ENCODE data around the gene ADH5.

GRCh38 chr4:99077177-99077576 lies 11.4 kb downstream of the ADH5 start:
- TF ChIP-seq CTCF (conservative IDR thresholded peaks at IDR 0.05), result no peak
- TF ChIP-seq ZFX (IDR thresholded peaks at IDR 0.05), result no peak
